Fibroblast of lung (primary cell): ENCODE measurements around the gene ALG2. TPM values are rescaled to one million over a fixed set of nuclear protein-coding genes. Genes with fewer than 3 reads are reported as not detected.

Experiments
- DNase-seq, 2 donors: peaks; one replicate each; pipeline versions ENCODE4 v3.0.0 to v3.0.0-alpha.2; 2010; ENCODE audit warnings: low read depth in 2 of 2
- H2AFZ ChIP-seq: 2 replicates; pipeline ENCODE4 v1.5.1; 2012; ENCODE audit warnings: low read length, control low read depth, inconsistent platforms
- H3K27ac ChIP-seq: 2 replicates; pipeline ENCODE4 v1.5.1; 2011; ENCODE audit warnings: low read length, control low read depth; ENCODE audit not compliant: insufficient read depth
- H3K27me3 ChIP-seq: 2 replicates; pipeline ENCODE4 v1.5.1; 2011; ENCODE audit warnings: mild to moderate bottlenecking, low read length; ENCODE audit not compliant: control insufficient read depth, insufficient read depth
- H3K36me3 ChIP-seq: 2 replicates; pipeline ENCODE4 v1.5.1; 2011; ENCODE audit warnings: low read length; ENCODE audit not compliant: control insufficient read depth, insufficient read depth
- H3K4me1 ChIP-seq: 2 replicates; pipeline ENCODE4 v1.5.1; 2011; ENCODE audit warnings: low read length; ENCODE audit not compliant: control insufficient read depth, insufficient read depth; ENCODE audit errors: extremely low read depth
- H3K4me2 ChIP-seq: 2 replicates; pipeline ENCODE4 v1.5.1; 2011; ENCODE audit warnings: low read length, control low read depth; ENCODE audit not compliant: insufficient read depth; ENCODE audit errors: extremely low read depth
- H3K4me3 ChIP-seq, 4 experiments: fragments of 200-600 bp in 1 of 4; sonication (generic) in 1 of 4; replicated peaks in 1 of 4; 2 replicates each; pipeline ENCODE4 v1.5.1; 2011 to 2016; ENCODE audit warnings: low read length in 4 of 4, low read depth in 3 of 4, mild to moderate bottlenecking in 3 of 4, control low read depth in 2 of 4, inconsistent platforms in 1 of 4, mixed read lengths in 1 of 4; ENCODE audit not compliant: insufficient read depth in 1 of 4; ENCODE audit errors: control extremely low read depth in 1 of 4
- H3K79me2 ChIP-seq: 2 replicates; pipeline ENCODE4 v1.5.1; 2012; ENCODE audit warnings: mild to moderate bottlenecking, low read length, inconsistent platforms; ENCODE audit not compliant: control insufficient read depth, insufficient read depth
- H3K9ac ChIP-seq: 2 replicates; pipeline ENCODE4 v1.5.1; 2011; ENCODE audit warnings: mild to moderate bottlenecking, low read length, control low read depth; ENCODE audit not compliant: insufficient read depth
- H3K9me3 ChIP-seq: 2 replicates; pipeline ENCODE4 v1.5.1; 2012; ENCODE audit warnings: low read depth, low read length; ENCODE audit not compliant: control insufficient read depth, insufficient read depth
- H4K20me1 ChIP-seq: 2 replicates; pipeline ENCODE4 v1.5.1; 2011; ENCODE audit warnings: low read length; ENCODE audit not compliant: control insufficient read depth, insufficient read depth; ENCODE audit errors: extremely low read depth
- EZH2 ChIP-seq: IDR thresholded peaks from 2 replicates; pipeline ENCODE4 v1.5.1; 2012; ENCODE audit warnings: low read length, control low read depth, mild to moderate bottlenecking; ENCODE audit errors: missing control alignments
- polyA plus RNA-seq, 2 donors: library from polyadenylated mRNA; depleted of rRNA in 1 of 2; stranded (reverse) in 1 of 2; unstranded in 1 of 2; fragments of >200 nt; gene quantifications; 2 replicates each; pipeline ENCODE4 v1.2.1, GENCODE V29; 2011 to 2012; ENCODE audit warnings: missing spikeins in 1 of 2
- total RNA-seq: library from RNA; depleted of rRNA; stranded (reverse); fragments of >200 nt; gene quantifications from 2 replicates; pipeline ENCODE4 v1.2.1, GENCODE V29; 2014
- TF ChIP-seq, protein P1 (sequence below), 2 donors: IDR thresholded peaks in 1 of 2; conservative IDR thresholded peaks in 1 of 2; 1 replicate in 1 of 2; 2 replicates in 1 of 2; pipeline ENCODE4 v1.5.1; 2011 to 2012; ENCODE audit warnings: low read length in 2 of 2, control low read depth in 1 of 2, inconsistent platforms in 1 of 2, low read depth in 1 of 2, mild to moderate bottlenecking in 1 of 2

ALG2 gene
- total and polyA plus RNA-seq, 2 donors (not counting 1 experiment from before 2014, with no cell fraction given) = 37.8 to 62.2 TPM

DNA sequence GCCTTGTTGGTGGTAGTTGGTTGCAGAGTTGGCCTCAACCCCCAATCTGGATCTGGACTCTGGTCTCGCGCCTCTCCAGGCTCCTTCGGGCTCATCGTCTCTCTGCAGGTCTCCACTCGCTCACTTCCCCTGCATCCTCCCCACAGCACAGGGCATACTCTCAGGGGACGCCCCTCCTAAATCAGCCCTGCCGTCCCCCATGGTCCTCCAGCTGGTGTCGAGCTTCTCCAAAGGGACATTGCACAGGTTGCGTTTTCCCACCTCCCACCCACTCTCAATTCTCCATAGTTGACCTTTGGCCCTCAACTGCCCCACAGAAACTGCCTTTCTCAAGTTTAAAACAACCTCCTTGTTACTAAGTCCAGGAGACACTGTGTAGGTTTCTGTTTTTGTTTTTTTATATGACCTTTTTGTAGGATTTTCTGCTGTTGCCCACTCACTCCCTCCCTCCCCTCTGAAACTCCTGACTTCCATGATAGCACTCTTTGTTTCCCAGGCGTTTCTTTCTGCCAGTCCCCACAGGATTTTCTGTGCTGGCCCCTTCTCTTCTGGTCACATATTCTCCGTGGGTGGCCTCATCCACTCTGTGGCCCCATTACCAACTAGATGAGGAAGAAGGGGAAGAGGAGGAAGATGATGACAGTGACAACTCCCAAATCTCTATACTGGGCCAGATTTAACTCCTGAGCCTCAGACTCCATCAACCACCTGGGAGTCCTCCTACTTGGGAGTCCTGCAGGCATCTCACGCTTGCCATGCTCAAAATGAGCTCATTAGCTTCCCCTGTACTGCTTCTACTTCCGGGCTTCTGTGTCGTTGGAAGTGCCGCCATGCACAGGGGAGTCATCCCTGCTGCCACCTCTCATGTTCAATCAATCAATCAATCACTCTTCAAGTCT lies 50.3 kb downstream of the ALG2 start:
- Histone ChIP-seq H3K4me2 (no peak overlapping the region), H3K9ac (no peak overlapping the region), H4K20me1 (no peaks in the 10 kb centered on the region), H3K36me3 (no peaks in the 10 kb centered on the region), H3K9me3 (no peaks in the 10 kb centered on the region), H3K4me3 (no peak overlapping the region), H3K27ac (no peak overlapping the region), H2AFZ (no peak overlapping the region), H3K27me3 (peaks cover 8% of the 10 kb centered on the region), H3K79me2 (no peaks in the 10 kb centered on the region), H3K4me1 (no peaks in the 10 kb centered on the region)
- no peak for DNase-seq
- no peak for TF ChIP-seq EZH2
- TF ChIP-seq, protein P1, sequence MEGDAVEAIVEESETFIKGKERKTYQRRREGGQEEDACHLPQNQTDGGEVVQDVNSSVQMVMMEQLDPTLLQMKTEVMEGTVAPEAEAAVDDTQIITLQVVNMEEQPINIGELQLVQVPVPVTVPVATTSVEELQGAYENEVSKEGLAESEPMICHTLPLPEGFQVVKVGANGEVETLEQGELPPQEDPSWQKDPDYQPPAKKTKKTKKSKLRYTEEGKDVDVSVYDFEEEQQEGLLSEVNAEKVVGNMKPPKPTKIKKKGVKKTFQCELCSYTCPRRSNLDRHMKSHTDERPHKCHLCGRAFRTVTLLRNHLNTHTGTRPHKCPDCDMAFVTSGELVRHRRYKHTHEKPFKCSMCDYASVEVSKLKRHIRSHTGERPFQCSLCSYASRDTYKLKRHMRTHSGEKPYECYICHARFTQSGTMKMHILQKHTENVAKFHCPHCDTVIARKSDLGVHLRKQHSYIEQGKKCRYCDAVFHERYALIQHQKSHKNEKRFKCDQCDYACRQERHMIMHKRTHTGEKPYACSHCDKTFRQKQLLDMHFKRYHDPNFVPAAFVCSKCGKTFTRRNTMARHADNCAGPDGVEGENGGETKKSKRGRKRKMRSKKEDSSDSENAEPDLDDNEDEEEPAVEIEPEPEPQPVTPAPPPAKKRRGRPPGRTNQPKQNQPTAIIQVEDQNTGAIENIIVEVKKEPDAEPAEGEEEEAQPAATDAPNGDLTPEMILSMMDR (conservative IDR thresholded peaks at IDR 0.05 in 1 of 2, IDR thresholded peaks at IDR 0.05 in 1 of 2; ENCODE audit: low read depth in 1 of 2, low read length in 2 of 2) = no peak

- Histone ChIP-seq H3K27me3 (peaks cover 8% of the 10 kb centered on the region), H4K20me1 (no peaks in the 10 kb centered on the region), H3K79me2 (no peaks in the 10 kb centered on the region), H2AFZ (no peak overlapping the region), H3K9me3 (no peaks in the 10 kb centered on the region), H3K27ac (no peak overlapping the region), H3K4me2 (no peak overlapping the region), H3K36me3 (no peaks in the 10 kb centered on the region), H3K4me1 (no peaks in the 10 kb centered on the region), H3K9ac (no peak overlapping the region), H3K4me3 (no peak overlapping the region)
- DNase-seq = peak in 1 of 2 donors; percentile 10
- TF ChIP-seq, protein P1 (conservative IDR thresholded peaks at IDR 0.05 in 1 of 2, IDR thresholded peaks at IDR 0.05 in 1 of 2; ENCODE audit: low read depth in 1 of 2, low read length in 2 of 2) = no peak
- no peak for TF ChIP-seq EZH2
Observed at GRCh38 chr9:99169982-99170761, 51.6 kb downstream of the ALG2 start.

GRCh38 chr9:99169086-99169485 lies 52.7 kb downstream of the ALG2 start:
- Histone ChIP-seq H3K4me2 (no peak overlapping the region), H3K79me2 (no peaks in the 10 kb centered on the region), H3K36me3 (no peaks in the 10 kb centered on the region), H3K27me3 (peaks cover 8% of the 10 kb centered on the region), H3K9me3 (no peaks in the 10 kb centered on the region), H2AFZ (no peak overlapping the region), H3K4me3 (no peak overlapping the region), H3K9ac (no peak overlapping the region), H3K4me1 (no peaks in the 10 kb centered on the region), H4K20me1 (no peaks in the 10 kb centered on the region), H3K27ac (no peak overlapping the region)
- DNase-seq = no peak
- no peak for TF ChIP-seq EZH2
- TF ChIP-seq, protein P1 (conservative IDR thresholded peaks at IDR 0.05 in 1 of 2, IDR thresholded peaks at IDR 0.05 in 1 of 2; ENCODE audit: low read depth in 1 of 2, low read length in 2 of 2) = no peak
